H1 (cell line): ENCODE results near the gene PAK5. TPM values are rescaled to one million over a fixed set of nuclear protein-coding genes. Genes with fewer than 3 reads are reported as not detected.

Experiments used
- CTCF ChIA-PET: fragments of 300-600 bp; sonication (Branson Sonifier 250); formaldehyde crosslinking; loops from one replicate; lab custom pipeline; 2021; ENCODE audit not compliant: partially characterized antibody; lab: Charles Lee
- POLR2A ChIA-PET: fragments of 300-600 bp; sonication (Branson Sonifier 250); formaldehyde crosslinking; loops from one replicate; lab custom pipeline; 2021; ENCODE audit warnings: inconsistent platforms; ENCODE audit not compliant: partially characterized antibody; lab: Charles Lee
- DNase-seq, 2 experiments: peaks; one replicate each; pipeline versions ENCODE4 v3.0.0 to v3.0.0-alpha.2; 2010 to 2022; ENCODE audit warnings: low spot score in 2 of 2, low read depth in 1 of 2, mixed read lengths in 1 of 2
- FAIRE-seq: peaks from 2 replicates; lab custom pipeline; 2011; peaks lifted over from hg19 to GRCh38; lab: Jason Lieb, UNC
- H2AFZ ChIP-seq: 2 replicates; pipeline ENCODE4 v1.8.1; 2012; ENCODE audit warnings: low read length, inconsistent platforms
- H2AK5ac ChIP-seq: 2 replicates; pipeline ENCODE4 v1.6.1; 2013; ENCODE audit warnings: low read depth, low read length
- H2BK120ac ChIP-seq: replicated peaks from 2 replicates; pipeline ENCODE3; 2013; ENCODE audit warnings: low read depth, low read length, inconsistent platforms
- H2BK12ac ChIP-seq: 2 replicates; pipeline ENCODE4 v1.6.1; 2013; ENCODE audit warnings: low read depth, low read length
- H2BK15ac ChIP-seq: 2 replicates; pipeline ENCODE4 v1.6.1; 2013; ENCODE audit warnings: low read length
- H2BK20ac ChIP-seq: 2 replicates; pipeline ENCODE4 v1.6.1; 2013; ENCODE audit warnings: low read length
- H2BK5ac ChIP-seq: 2 replicates; pipeline ENCODE4 v1.6.1; 2013; ENCODE audit warnings: low read depth, low read length
- H3K14ac ChIP-seq: 2 replicates; pipeline ENCODE4 v1.6.1; 2013; ENCODE audit warnings: inconsistent platforms; ENCODE audit not compliant: insufficient read length
- H3K18ac ChIP-seq: 2 replicates; pipeline ENCODE4 v1.6.1; 2013; ENCODE audit warnings: low read length; ENCODE audit errors: extremely low read depth
- H3K23ac ChIP-seq: 2 replicates; pipeline ENCODE4 v1.6.1; 2013; ENCODE audit warnings: inconsistent platforms; ENCODE audit not compliant: insufficient read length
- H3K23me2 ChIP-seq: 2 replicates; pipeline ENCODE4 v1.6.1; 2013; ENCODE audit warnings: low read depth, low read length
- H3K27ac ChIP-seq: 2 replicates; pipeline ENCODE4 v1.6.1; 2011; ENCODE audit warnings: low read depth, low read length, inconsistent platforms
- H3K27me3 ChIP-seq, 4 experiments: replicated peaks in 1 of 4; 1 replicate in 1 of 4; 2 replicates in 3 of 4; pipeline versions ENCODE4 v1.6.1 to v1.8.1; 2011 to 2013; ENCODE audit warnings: low read length in 3 of 4, mild to moderate bottlenecking in 3 of 4, inconsistent platforms in 2 of 4, mixed read lengths in 2 of 4, moderate library complexity in 1 of 4; ENCODE audit not compliant: control insufficient read depth in 3 of 4, insufficient read depth in 3 of 4; ENCODE audit errors: extremely low read depth in 1 of 4
- H3K36me3 ChIP-seq, 4 experiments: 2 replicates each; pipeline versions ENCODE4 v1.6.1 to v1.8.1; 2011 to 2013; ENCODE audit warnings: mild to moderate bottlenecking in 4 of 4, low read length in 3 of 4, moderate library complexity in 2 of 4, control low read depth in 1 of 4, inconsistent platforms in 1 of 4; ENCODE audit not compliant: insufficient read depth in 4 of 4, control insufficient read depth in 2 of 4
- H3K4ac ChIP-seq: replicated peaks from 2 replicates; pipeline ENCODE3; 2013; ENCODE audit warnings: low read length, low read depth, mixed read lengths, inconsistent platforms; ENCODE audit not compliant: insufficient read length
- H3K4me1 ChIP-seq, 4 experiments: replicated peaks in 1 of 4; 1 replicate in 1 of 4; 2 replicates in 3 of 4; pipeline versions ENCODE4 v1.6.1 to v1.8.1; 2011 to 2013; ENCODE audit warnings: low read length in 3 of 4, inconsistent platforms in 2 of 4, mixed read lengths in 1 of 4; ENCODE audit not compliant: insufficient read depth in 4 of 4, control insufficient read depth in 3 of 4
- H3K4me2 ChIP-seq, 2 experiments: 2 replicates each; pipeline versions ENCODE4 v1.6.1 to v1.8.1; 2011 to 2013; ENCODE audit warnings: low read depth in 2 of 2, low read length in 2 of 2, control low read depth in 1 of 2, inconsistent platforms in 1 of 2, mild to moderate bottlenecking in 1 of 2; ENCODE audit not compliant: insufficient read depth in 1 of 2
- H3K4me3 ChIP-seq, 4 experiments: fragments of 200-600, 300-600 bp in 1 of 4; sonication (generic), shearing (Covaris generic), sonication (Bioruptor Twin) in 1 of 4; 2 replicates each; pipeline versions ENCODE4 v1.5.1 to v1.8.1; 2011 to 2016; ENCODE audit warnings: low read length in 4 of 4, low read depth in 3 of 4, control low read depth in 2 of 4, inconsistent platforms in 2 of 4, mild to moderate bottlenecking in 2 of 4, mixed read lengths in 1 of 4, moderate library complexity in 1 of 4; ENCODE audit not compliant: insufficient read depth in 2 of 4; ENCODE audit errors: extremely low read depth in 1 of 4
- H3K56ac ChIP-seq: replicated peaks from 2 replicates; pipeline ENCODE3; 2013; ENCODE audit warnings: low read depth, mild to moderate bottlenecking, mixed read lengths, low read length, inconsistent platforms; ENCODE audit not compliant: insufficient read length
- H3K79me1 ChIP-seq: 2 replicates; pipeline ENCODE4 v1.6.1; 2013; ENCODE audit warnings: low read depth, low read length, control low read depth
- H3K79me2 ChIP-seq, 2 experiments: 2 replicates each; pipeline versions ENCODE4 v1.6.1 to v1.8.1; 2012 to 2013; ENCODE audit warnings: low read length in 2 of 2, mild to moderate bottlenecking in 2 of 2, inconsistent platforms in 1 of 2; ENCODE audit not compliant: insufficient read depth in 2 of 2, control insufficient read depth in 1 of 2
- H3K9ac ChIP-seq, 4 experiments: replicated peaks in 1 of 4; 1 replicate in 1 of 4; 2 replicates in 3 of 4; pipeline versions ENCODE4 v1.6.1 to v1.8.1; 2011 to 2013; ENCODE audit warnings: low read depth in 3 of 4, low read length in 3 of 4, control low read depth in 2 of 4, mild to moderate bottlenecking in 2 of 4, moderate library complexity in 2 of 4, inconsistent platforms in 1 of 4; ENCODE audit errors: extremely low read depth in 1 of 4
- H3K9me3 ChIP-seq, 2 experiments: 2 replicates each; pipeline versions ENCODE4 v1.6.1 to v1.8.1; 2012 to 2013; ENCODE audit warnings: mild to moderate bottlenecking in 2 of 2, moderate library complexity in 2 of 2, control low read depth in 1 of 2, inconsistent platforms in 1 of 2, low read depth in 1 of 2, low read length in 1 of 2, mixed read lengths in 1 of 2; ENCODE audit not compliant: insufficient read depth in 2 of 2
- H4K20me1 ChIP-seq, 2 experiments: replicated peaks in 1 of 2; 2 replicates each; pipeline versions ENCODE3 to v1.8.1; 2011 to 2013; ENCODE audit warnings: inconsistent platforms in 2 of 2, low read length in 2 of 2, mild to moderate bottlenecking in 1 of 2; ENCODE audit not compliant: insufficient read depth in 2 of 2, control insufficient read depth in 1 of 2
- H4K5ac ChIP-seq: 2 replicates; pipeline ENCODE4 v1.6.1; 2013; ENCODE audit warnings: low read length, low read depth, mixed read lengths, inconsistent platforms; ENCODE audit not compliant: insufficient read length
- H4K8ac ChIP-seq: 2 replicates; pipeline ENCODE4 v1.8.0; 2013; ENCODE audit warnings: mild to moderate bottlenecking, moderate library complexity, low read length, inconsistent platforms; ENCODE audit not compliant: insufficient read depth; ENCODE audit errors: extremely low read depth
- H4K91ac ChIP-seq: replicated peaks from 2 replicates; pipeline ENCODE3; 2013; ENCODE audit warnings: low read length, mixed read lengths, inconsistent platforms; ENCODE audit not compliant: insufficient read length
- CHD2 ChIP-seq: IDR thresholded peaks from 2 replicates; pipeline ENCODE4 v1.6.1; 2012; ENCODE audit warnings: low read length, improper control_type of control experiment
- EP300 ChIP-seq, 2 experiments: IDR thresholded peaks; 1 replicate in 1 of 2; 2 replicates in 1 of 2; pipeline ENCODE4 v1.6.1; 2011 to 2012; ENCODE audit warnings: low read depth in 2 of 2, low read length in 2 of 2, mild to moderate bottlenecking in 2 of 2, borderline replicate concordance in 1 of 2, inconsistent platforms in 1 of 2, moderate library complexity in 1 of 2
- JUN ChIP-seq: IDR thresholded peaks from 2 replicates; pipeline ENCODE4 v1.6.1; 2011; ENCODE audit warnings: low read depth, mild to moderate bottlenecking, improper control_type of control experiment, low read length
- KDM1A ChIP-seq: fragments of 200-600, 300-600 bp; sonication (generic); IDR thresholded peaks from 2 replicates; pipeline ENCODE4 v1.7.1; 2016; ENCODE audit warnings: mild to moderate bottlenecking, low read length, borderline replicate concordance
- KDM4A ChIP-seq: IDR thresholded peaks from one replicate; pipeline ENCODE4 v1.7.1; 2012; ENCODE audit warnings: low read depth, mild to moderate bottlenecking, moderate library complexity, low read length, inconsistent platforms; ENCODE audit not compliant: severe bottlenecking
- PHF8 ChIP-seq: fragments of 200-600 bp; sonication (generic); conservative IDR thresholded peaks from 2 replicates; pipeline ENCODE4 v1.7.1; 2012; ENCODE audit warnings: low read depth, mild to moderate bottlenecking, inconsistent platforms, low read length, moderate library complexity
- RBBP5 ChIP-seq: IDR thresholded peaks from 2 replicates; pipeline ENCODE4 v1.7.1; 2012; ENCODE audit warnings: low read depth, mild to moderate bottlenecking, inconsistent platforms, low read length, moderate library complexity, borderline replicate concordance
- SIN3A ChIP-seq, 2 experiments: IDR thresholded peaks in 1 of 2; conservative IDR thresholded peaks in 1 of 2; 2 replicates each; pipeline ENCODE4 v1.6.1; 2011 to 2012; ENCODE audit warnings: low read length in 2 of 2, improper control_type of control experiment in 1 of 2, low read depth in 1 of 2, mild to moderate bottlenecking in 1 of 2
- YY1 ChIP-seq: IDR thresholded peaks from 2 replicates; pipeline ENCODE4 v1.6.1; 2011; ENCODE audit warnings: low read depth, mild to moderate bottlenecking, low read length
- ZNF274 ChIP-seq: IDR thresholded peaks from 2 replicates; pipeline ENCODE4 v1.7.0; 2012; ENCODE audit warnings: low read length, borderline replicate concordance; ENCODE audit errors: extremely low read depth
- WGBS, 2 experiments: shearing (Covaris generic) in 1 of 2; methylation state at CpG; one replicate each; pipeline versions ENCODE4 v1.1.6 to v1.1.7; 2013 to 2015; ENCODE audit warnings: low lambda C conversion rate in 2 of 2, mixed read lengths in 2 of 2, inconsistent platforms in 1 of 2, low coverage in 1 of 2, missing lambda C conversion rate in 1 of 2; ENCODE audit not compliant: insufficient replicate concordance in 2 of 2, insufficient coverage in 1 of 2, insufficient read length in 1 of 2; ENCODE audit errors: extremely low coverage in 1 of 2, missing lambda C conversion rate in 1 of 2; 5-methylcytosine and 5-hydroxymethylcytosine counted together
- polyA plus RNA-seq, 7 experiments: library from polyadenylated mRNA; depleted of rRNA in 3 of 7; stranded (reverse) in 5 of 7; unstranded in 2 of 7; fragments of >200 nt in 5 of 7; fragments of 200-250 nt in 2 of 7; gene quantifications; 1 replicate in 5 of 7; 2 replicates in 1 of 7; 4 replicates in 1 of 7; pipeline versions ENCODE4 v1.2.1 to v1.2.3, GENCODE V29; 2011 to 2013; ENCODE audit warnings: missing spikeins in 2 of 7, mixed read lengths in 2 of 7
- total RNA-seq: library from RNA; stranded (reverse); fragmentation: NEBNext Ultra II Directional; extraction: Animal tissue kit (Norgen Biotek cat#: 25700); gene quantifications from 2 replicates; pipeline ENCODE4 v1.2.1, GENCODE V29; 2021

The PAK5 gene
- total and polyA plus RNA-seq, 2 of the 8 experiments (the other 6 are each of a cell fraction or from before 2014, with no cell fraction given): 0.54 to 0.80 TPM

GRCh38 chr20:9496155-9496554, 342.7 kb downstream of the PAK5 start:
- no peak overlapping the region for H3K23ac ChIP-seq
- H2AFZ ChIP-seq: no peak overlapping the region
- H2BK5ac ChIP-seq: no peak overlapping the region
- no peak overlapping the region for H3K18ac ChIP-seq
- H3K23me2 ChIP-seq: no peaks in the 10 kb centered on the region
- DNase-seq: no peak
- H3K56ac ChIP-seq: no peak overlapping the region
- no peak overlapping the region for H2BK20ac ChIP-seq
- no peak overlapping the region for H3K4me3 ChIP-seq
- 89% methylated on average over 3 of the region's 3 CpGs; no CpG with 5 or more reads in 1 of the 2 experiments for WGBS, 2 experiments
- no peak overlapping the region for H2BK15ac ChIP-seq
- H2AK5ac ChIP-seq: no peak overlapping the region
- no peaks in the 10 kb centered on the region for H3K36me3 ChIP-seq
- no peak overlapping the region for H3K4ac ChIP-seq
- H3K79me2 ChIP-seq: no peaks in the 10 kb centered on the region
- H3K9ac ChIP-seq: no peak overlapping the region
- no peak overlapping the region for H4K91ac ChIP-seq
- no peak overlapping the region for H3K4me2 ChIP-seq
- no peaks in the 10 kb centered on the region for H3K4me1 ChIP-seq
- no peaks in the 10 kb centered on the region for H3K79me1 ChIP-seq
- TF ChIP-seq KDM1A (no peak), YY1 (no peak), EP300 (IDR thresholded peaks at IDR 0.05; ENCODE audit: borderline replicate concordance in 1 of 2, low read depth in 2 of 2, low read length in 2 of 2) (no peak), SIN3A (conservative IDR thresholded peaks at IDR 0.05 in 1 of 2, IDR thresholded peaks at IDR 0.05 in 1 of 2; ENCODE audit: low read depth in 1 of 2, low read length in 2 of 2) (no peak), RBBP5 (no peak), PHF8 (no peak), ZNF274 (no peak), KDM4A (no peak), JUN (no peak), CHD2 (no peak)
- H4K8ac ChIP-seq: no peak overlapping the region
- no peaks in the 10 kb centered on the region; a peak in 1 of 4 replicates for H3K9me3 ChIP-seq
- ChIA-PET POLR2A (no interaction called here), CTCF (interaction anchor here (1.2 to 3.7 kb wide), 7 partner anchors 8 to 114 kb away, joined by 3 to 16 read pairs (median 7); no protein-coding TSS in a partner anchor)
- H2BK12ac ChIP-seq: no peak overlapping the region
- peak overlapping the region; percentile 30; the same call in 1 of the 2 replicates for H3K27ac ChIP-seq
- H4K20me1 ChIP-seq: no peaks in the 10 kb centered on the region
- no peak for FAIRE-seq
- no peak overlapping the region for H4K5ac ChIP-seq
- H3K27me3 ChIP-seq: 0 out of 7 replicates have a peak, but pooled peaks cover 0 to 2% (median 0%) of the 10 kb centered on the region in 4 experiments
- no peak overlapping the region for H3K14ac ChIP-seq
- H2BK120ac ChIP-seq: no peak overlapping the region
